ENCODE data around the gene CAPN14.

DNA sequence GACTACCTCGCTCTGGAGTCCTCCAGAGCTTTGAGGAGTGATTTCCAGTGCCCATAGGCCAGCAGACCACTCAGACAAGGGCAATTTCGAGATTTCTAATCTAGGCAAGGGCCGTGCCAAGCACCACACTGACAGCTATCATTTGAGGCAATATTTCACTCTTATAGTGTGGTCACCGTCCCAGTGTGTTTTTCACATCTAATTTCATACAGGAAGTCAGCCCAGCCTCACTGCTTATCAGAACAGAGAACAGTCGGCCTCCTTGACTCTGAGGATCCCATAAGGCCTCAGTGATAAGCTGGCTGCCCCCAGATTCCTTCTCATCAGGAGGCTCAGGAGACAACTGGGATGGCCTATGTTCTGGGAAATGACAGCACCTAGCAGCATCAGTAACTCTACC is 581 bp downstream of the CAPN14 start:
- no peak for TF ChIP-seq POLR2A (IDR thresholded peaks at IDR 0.05)
- TF ChIP-seq, protein P1, sequence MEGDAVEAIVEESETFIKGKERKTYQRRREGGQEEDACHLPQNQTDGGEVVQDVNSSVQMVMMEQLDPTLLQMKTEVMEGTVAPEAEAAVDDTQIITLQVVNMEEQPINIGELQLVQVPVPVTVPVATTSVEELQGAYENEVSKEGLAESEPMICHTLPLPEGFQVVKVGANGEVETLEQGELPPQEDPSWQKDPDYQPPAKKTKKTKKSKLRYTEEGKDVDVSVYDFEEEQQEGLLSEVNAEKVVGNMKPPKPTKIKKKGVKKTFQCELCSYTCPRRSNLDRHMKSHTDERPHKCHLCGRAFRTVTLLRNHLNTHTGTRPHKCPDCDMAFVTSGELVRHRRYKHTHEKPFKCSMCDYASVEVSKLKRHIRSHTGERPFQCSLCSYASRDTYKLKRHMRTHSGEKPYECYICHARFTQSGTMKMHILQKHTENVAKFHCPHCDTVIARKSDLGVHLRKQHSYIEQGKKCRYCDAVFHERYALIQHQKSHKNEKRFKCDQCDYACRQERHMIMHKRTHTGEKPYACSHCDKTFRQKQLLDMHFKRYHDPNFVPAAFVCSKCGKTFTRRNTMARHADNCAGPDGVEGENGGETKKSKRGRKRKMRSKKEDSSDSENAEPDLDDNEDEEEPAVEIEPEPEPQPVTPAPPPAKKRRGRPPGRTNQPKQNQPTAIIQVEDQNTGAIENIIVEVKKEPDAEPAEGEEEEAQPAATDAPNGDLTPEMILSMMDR (IDR thresholded peaks at IDR 0.05) = no peak

Data from adrenal gland (tissue), 5 donors.